Panc1 (cell line): ENCODE data around the gene REV3L. TPM values are rescaled to one million over a fixed set of nuclear protein-coding genes. Genes with fewer than 3 reads are reported as not detected.
A peak's percentile ranks its signal among the peaks of the same experiment; 100 is the strongest.

Experiments
- ATAC-seq: fragments of 200-7000 bp; cut with Tn5 transposase; 2 replicates; pipeline ENCODE4 v1.9.1; 2020; ENCODE audit warnings: mild to moderate bottlenecking, moderate library complexity
- BruUV-seq: library from RNA; stranded (reverse); fragments of 400-500 nt; replicated peaks from 2 replicates; lab custom pipeline; 2021; lab: Mats Ljungman, UMichigan
- CTCF ChIA-PET: fragments of 300-600 bp; sonication (Branson Sonifier 250); formaldehyde crosslinking; loops from one replicate; lab custom pipeline; 2022; ENCODE audit warnings: antibody characterized with exemption; lab: Charles Lee
- POLR2A ChIA-PET: fragments of 300-600 bp; sonication (Branson Sonifier 250); formaldehyde crosslinking; loops from one replicate; lab custom pipeline; 2022; ENCODE audit warnings: antibody characterized with exemption; lab: Charles Lee
- DNase-seq: peaks from one replicate; pipeline ENCODE4 v3.0.0-alpha.2; 2010; ENCODE audit warnings: low read depth, low spot score
- H3K27ac ChIP-seq: 2 replicates; pipeline ENCODE4 v1.5.1; 2011; ENCODE audit warnings: mild to moderate bottlenecking, low read length, inconsistent platforms
- H3K27me3 ChIP-seq: fragments of 200-500 bp; sonication (Bioruptor generic); 2 replicates; pipeline ENCODE4 v1.6.0; 2014; ENCODE audit warnings: low read length, inconsistent platforms; ENCODE audit not compliant: control insufficient read depth, insufficient read depth
- H3K36me3 ChIP-seq: fragments of 200-500 bp; sonication (Bioruptor generic); 2 replicates; pipeline ENCODE4 v1.5.1; 2014; ENCODE audit warnings: inconsistent platforms, mild to moderate bottlenecking, low read length, moderate library complexity; ENCODE audit not compliant: control insufficient read depth, insufficient read depth
- H3K4me1 ChIP-seq: 2 replicates; pipeline ENCODE4 v1.5.1; 2011; ENCODE audit warnings: inconsistent platforms, mild to moderate bottlenecking, low read length, moderate library complexity; ENCODE audit not compliant: control insufficient read depth, insufficient read depth
- H3K4me3 ChIP-seq, 2 experiments: 2 replicates each; pipeline ENCODE4 v1.5.1; 2011 to 2012; ENCODE audit warnings: low read depth in 2 of 2, low read length in 2 of 2, mild to moderate bottlenecking in 2 of 2, inconsistent platforms in 1 of 2, moderate library complexity in 1 of 2
- H3K9me3 ChIP-seq: fragments of 200-500 bp; sonication (Bioruptor generic); 2 replicates; pipeline ENCODE4 v1.5.1; 2014; ENCODE audit warnings: low read depth, mild to moderate bottlenecking, inconsistent platforms, low read length, moderate library complexity; ENCODE audit not compliant: control insufficient read depth, insufficient read depth
- POLR2AphosphoS5 ChIP-seq: IDR thresholded peaks from 2 replicates; pipeline ENCODE4 v1.6.1; 2012; ENCODE audit warnings: mild to moderate bottlenecking, low read depth, low read length, moderate library complexity
- SIN3A ChIP-seq: IDR thresholded peaks from 2 replicates; pipeline ENCODE4 v1.6.1; 2012; ENCODE audit warnings: low read depth, mild to moderate bottlenecking, low read length, moderate library complexity, borderline replicate concordance; ENCODE audit not compliant: insufficient read depth
- TCF7L2 ChIP-seq: IDR thresholded peaks from 2 replicates; pipeline ENCODE4 v1.6.1; 2011; ENCODE audit warnings: mild to moderate bottlenecking, low read depth, low read length, inconsistent platforms
- in situ Hi-C: cut with HindIII; loops from 2 replicates; pipeline ENCODE4 v1.10.0; 2016; ENCODE audit warnings: low sequenced_read_pairs, low pct_unique_long_range_greater_than_20kb
- intact Hi-C: fragments of 100-400 bp; cut with micrococcal nuclease; formaldehyde crosslinking; loops from one replicate; pipeline ENCODE4 v1.10.0; 2022; ENCODE audit not compliant: unreplicated experiment
- total RNA-seq: library from RNA; stranded (reverse); gene quantifications from one replicate; pipeline ENCODE4 v1.2.1, GENCODE V29; 2021; ENCODE audit not compliant: unreplicated experiment
- TF ChIP-seq, protein P1 (sequence below): fragments of 450-650 bp; IDR thresholded peaks from 2 replicates; pipeline ENCODE4 v1.5.1; 2017; ENCODE audit warnings: mild to moderate bottlenecking
- TF ChIP-seq, protein P2 (sequence below), 2 experiments: IDR thresholded peaks; 2 replicates each; pipeline ENCODE4 v1.6.1; 2011 to 2012; ENCODE audit warnings: low read depth in 2 of 2, control low read depth in 1 of 2, low read length in 1 of 2, mild to moderate bottlenecking in 1 of 2, moderate library complexity in 1 of 2; ENCODE audit not compliant: insufficient read depth in 1 of 2

The REV3L gene
- total RNA-seq, 1 experiment from 2014 or later: 44.8 TPM

DNA sequence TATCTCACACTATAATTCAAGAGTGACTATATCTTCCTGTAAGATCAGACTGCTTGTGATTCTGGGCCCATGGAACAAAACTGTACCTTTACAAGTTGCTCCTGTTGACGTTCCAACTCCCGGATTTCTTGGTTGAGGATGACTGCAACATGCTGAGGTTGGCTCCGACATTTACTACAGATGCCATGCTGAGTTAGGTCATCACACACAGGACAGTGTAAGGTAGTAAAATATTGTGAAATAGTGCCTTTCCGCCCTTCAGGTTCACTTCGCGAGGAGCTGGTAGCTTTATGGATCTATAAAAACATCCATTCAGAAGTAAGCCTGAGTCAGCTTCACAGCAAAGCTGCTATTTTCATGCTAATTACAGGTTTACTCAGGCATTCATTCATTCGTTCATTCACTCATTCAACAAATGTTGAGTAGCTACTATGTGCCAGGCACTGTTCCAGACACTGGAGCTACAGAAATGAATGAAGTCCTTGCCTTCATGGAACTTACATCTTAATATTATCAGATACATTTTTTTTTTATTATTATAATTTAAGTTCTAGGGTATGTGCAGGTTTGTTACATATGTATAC is 175.7 kb downstream of the REV3L start:
- ChIA-PET CTCF (no interaction called here), POLR2A (no interaction called here)
- ATAC-seq: no peak
- DNase-seq: no peak
- no peak overlapping the region for H3K4me3 ChIP-seq
- no peaks in the 10 kb centered on the region for H3K27me3 ChIP-seq
- intact Hi-C loops (no loop called here), in situ Hi-C loops (no loop called here)
- H3K4me1 ChIP-seq: no peaks in the 10 kb centered on the region
- H3K27ac ChIP-seq: no peak overlapping the region
- H3K9me3 ChIP-seq: no peaks in the 10 kb centered on the region
- TF ChIP-seq POLR2AphosphoS5: no peak
- TF ChIP-seq, protein P1, sequence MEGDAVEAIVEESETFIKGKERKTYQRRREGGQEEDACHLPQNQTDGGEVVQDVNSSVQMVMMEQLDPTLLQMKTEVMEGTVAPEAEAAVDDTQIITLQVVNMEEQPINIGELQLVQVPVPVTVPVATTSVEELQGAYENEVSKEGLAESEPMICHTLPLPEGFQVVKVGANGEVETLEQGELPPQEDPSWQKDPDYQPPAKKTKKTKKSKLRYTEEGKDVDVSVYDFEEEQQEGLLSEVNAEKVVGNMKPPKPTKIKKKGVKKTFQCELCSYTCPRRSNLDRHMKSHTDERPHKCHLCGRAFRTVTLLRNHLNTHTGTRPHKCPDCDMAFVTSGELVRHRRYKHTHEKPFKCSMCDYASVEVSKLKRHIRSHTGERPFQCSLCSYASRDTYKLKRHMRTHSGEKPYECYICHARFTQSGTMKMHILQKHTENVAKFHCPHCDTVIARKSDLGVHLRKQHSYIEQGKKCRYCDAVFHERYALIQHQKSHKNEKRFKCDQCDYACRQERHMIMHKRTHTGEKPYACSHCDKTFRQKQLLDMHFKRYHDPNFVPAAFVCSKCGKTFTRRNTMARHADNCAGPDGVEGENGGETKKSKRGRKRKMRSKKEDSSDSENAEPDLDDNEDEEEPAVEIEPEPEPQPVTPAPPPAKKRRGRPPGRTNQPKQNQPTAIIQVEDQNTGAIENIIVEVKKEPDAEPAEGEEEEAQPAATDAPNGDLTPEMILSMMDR: no peak
- TF ChIP-seq SIN3A: no peak
- TF ChIP-seq TCF7L2: no peak
- TF ChIP-seq, protein P2, sequence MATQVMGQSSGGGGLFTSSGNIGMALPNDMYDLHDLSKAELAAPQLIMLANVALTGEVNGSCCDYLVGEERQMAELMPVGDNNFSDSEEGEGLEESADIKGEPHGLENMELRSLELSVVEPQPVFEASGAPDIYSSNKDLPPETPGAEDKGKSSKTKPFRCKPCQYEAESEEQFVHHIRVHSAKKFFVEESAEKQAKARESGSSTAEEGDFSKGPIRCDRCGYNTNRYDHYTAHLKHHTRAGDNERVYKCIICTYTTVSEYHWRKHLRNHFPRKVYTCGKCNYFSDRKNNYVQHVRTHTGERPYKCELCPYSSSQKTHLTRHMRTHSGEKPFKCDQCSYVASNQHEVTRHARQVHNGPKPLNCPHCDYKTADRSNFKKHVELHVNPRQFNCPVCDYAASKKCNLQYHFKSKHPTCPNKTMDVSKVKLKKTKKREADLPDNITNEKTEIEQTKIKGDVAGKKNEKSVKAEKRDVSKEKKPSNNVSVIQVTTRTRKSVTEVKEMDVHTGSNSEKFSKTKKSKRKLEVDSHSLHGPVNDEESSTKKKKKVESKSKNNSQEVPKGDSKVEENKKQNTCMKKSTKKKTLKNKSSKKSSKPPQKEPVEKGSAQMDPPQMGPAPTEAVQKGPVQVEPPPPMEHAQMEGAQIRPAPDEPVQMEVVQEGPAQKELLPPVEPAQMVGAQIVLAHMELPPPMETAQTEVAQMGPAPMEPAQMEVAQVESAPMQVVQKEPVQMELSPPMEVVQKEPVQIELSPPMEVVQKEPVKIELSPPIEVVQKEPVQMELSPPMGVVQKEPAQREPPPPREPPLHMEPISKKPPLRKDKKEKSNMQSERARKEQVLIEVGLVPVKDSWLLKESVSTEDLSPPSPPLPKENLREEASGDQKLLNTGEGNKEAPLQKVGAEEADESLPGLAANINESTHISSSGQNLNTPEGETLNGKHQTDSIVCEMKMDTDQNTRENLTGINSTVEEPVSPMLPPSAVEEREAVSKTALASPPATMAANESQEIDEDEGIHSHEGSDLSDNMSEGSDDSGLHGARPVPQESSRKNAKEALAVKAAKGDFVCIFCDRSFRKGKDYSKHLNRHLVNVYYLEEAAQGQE (IDR thresholded peaks at IDR 0.05; ENCODE audit: insufficient read depth in 1 of 2, low read depth in 2 of 2, low read length in 1 of 2): no peak
- no TSS peak for BruUV-seq
- peaks cover 16% of the 10 kb centered on the region for H3K36me3 ChIP-seq

DNA sequence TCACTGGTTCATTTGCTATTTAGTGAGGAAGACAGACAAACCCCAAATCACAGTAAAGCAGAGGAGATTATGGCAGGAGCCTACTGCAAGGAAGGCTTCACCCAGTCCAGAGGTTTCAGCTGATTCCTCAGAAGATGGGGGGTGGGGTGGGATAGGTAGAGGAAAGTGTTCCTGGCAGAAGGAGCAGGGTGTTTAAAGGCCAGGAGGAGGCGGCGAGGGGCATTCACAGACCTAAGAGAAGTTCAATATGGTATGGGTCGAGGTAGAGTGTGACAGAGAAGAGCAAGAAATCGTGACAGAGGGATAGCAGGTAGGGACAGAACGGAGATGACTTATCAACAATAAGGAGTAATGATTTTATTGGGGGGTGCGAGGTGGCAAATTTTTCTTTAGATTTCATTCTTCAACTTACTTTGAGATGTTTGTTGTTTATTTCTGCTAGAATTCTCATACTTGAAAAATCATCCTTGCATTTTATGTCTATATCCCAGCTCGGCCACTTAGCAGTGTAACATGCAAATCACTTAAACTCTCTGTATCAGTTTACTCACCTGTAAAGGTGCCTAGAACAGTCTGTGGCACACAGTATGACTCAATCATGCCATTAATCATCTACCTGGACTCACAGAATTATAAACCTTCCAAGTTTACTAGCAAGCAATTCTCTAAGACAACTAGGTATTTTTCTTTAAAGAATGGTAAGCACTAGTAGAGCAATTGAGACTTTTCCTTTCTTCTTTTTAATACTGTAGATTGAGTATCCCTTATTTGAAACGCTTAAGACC is 176.7 kb downstream of the REV3L start:
- TF ChIP-seq SIN3A: no peak
- no peak for TF ChIP-seq TCF7L2
- TF ChIP-seq, protein P2 (IDR thresholded peaks at IDR 0.05; ENCODE audit: insufficient read depth in 1 of 2, low read depth in 2 of 2, low read length in 1 of 2): no peak
- TF ChIP-seq, protein P1: no peak
- TF ChIP-seq POLR2AphosphoS5: no peak
- H3K9me3 ChIP-seq: no peaks in the 10 kb centered on the region
- BruUV-seq: no TSS peak
- intact Hi-C loops: no loop called here
- CTCF ChIA-PET: no interaction called here
- POLR2A ChIA-PET: no interaction called here
- ATAC-seq: peak; percentile 50; the same call in 1 of the 2 replicates
- H3K27ac ChIP-seq: no peak overlapping the region
- in situ Hi-C loops: no loop called here
- no peaks in the 10 kb centered on the region for H3K27me3 ChIP-seq
- no peak overlapping the region for H3K4me3 ChIP-seq
- no peak for DNase-seq
- no peaks in the 10 kb centered on the region for H3K4me1 ChIP-seq
- peaks cover 16% of the 10 kb centered on the region for H3K36me3 ChIP-seq
